Ectodermal cell (in vitro differentiated cells): ENCODE data around the gene ATP1B1.

Experiments used
- H3K27ac ChIP-seq: 2 replicates; pipeline ENCODE4 v1.7.0; 2013; ENCODE audit warnings: mild to moderate bottlenecking, low read depth, low read length; ENCODE audit not compliant: insufficient read depth, poor library complexity, severe bottlenecking
- H3K27me3 ChIP-seq: 2 replicates; pipeline ENCODE4 v1.7.0; 2013; ENCODE audit warnings: mild to moderate bottlenecking, low read length; ENCODE audit not compliant: insufficient read depth, control insufficient read depth, poor library complexity, severe bottlenecking
- H3K36me3 ChIP-seq: one replicate; pipeline ENCODE4 v1.7.0; 2013; ENCODE audit warnings: low read length; ENCODE audit not compliant: control insufficient read depth, insufficient read depth
- H3K4me1 ChIP-seq: one replicate; pipeline ENCODE4 v1.7.0; 2013; ENCODE audit warnings: low read length; ENCODE audit not compliant: control insufficient read depth, insufficient read depth
- H3K4me3 ChIP-seq: 2 replicates; pipeline ENCODE4 v1.7.0; 2013; ENCODE audit warnings: low read depth, low read length, control low read depth; ENCODE audit not compliant: insufficient read depth
- H3K9me3 ChIP-seq: 2 replicates; pipeline ENCODE4 v1.7.0; 2013; ENCODE audit warnings: mild to moderate bottlenecking, low read length, moderate library complexity; ENCODE audit not compliant: control insufficient read depth
- WGBS, 2 experiments: methylation state at CpG; one replicate each; pipeline ENCODE4 v1.1.7; 2013; ENCODE audit warnings: missing lambda C conversion rate in 2 of 2; 5-methylcytosine and 5-hydroxymethylcytosine counted together

Gene ATP1B1

GRCh38 chr1:169106921-169107602, 572 bp downstream of the ATP1B1 start:
- Histone ChIP-seq H3K9me3 (no peaks in the 10 kb centered on the region), H3K4me1 (peaks cover 39% of the 10 kb centered on the region), H3K36me3 (peaks cover 10% of the 10 kb centered on the region), H3K27me3 (peaks cover 5% of the 10 kb centered on the region), H3K4me3 (peak overlapping the region; percentile 74), H3K27ac (peak overlapping the region; percentile 85)
- 1 to 2% methylated on average over 41 of the region's 41 CpGs for WGBS, 2 experiments

GRCh38 chr1:169107603-169108208, 1.2 kb downstream of the ATP1B1 start:
- Histone ChIP-seq H3K4me1 (peaks cover 33% of the 10 kb centered on the region), H3K36me3 (peaks cover 12% of the 10 kb centered on the region), H3K9me3 (no peaks in the 10 kb centered on the region), H3K4me3 (peak overlapping the region; percentile 74), H3K27ac (no peak overlapping the region), H3K27me3 (peaks cover 5% of the 10 kb centered on the region)
- 31 to 33% methylated on average over 9 of the region's 9 CpGs for WGBS, 2 experiments

DNA sequence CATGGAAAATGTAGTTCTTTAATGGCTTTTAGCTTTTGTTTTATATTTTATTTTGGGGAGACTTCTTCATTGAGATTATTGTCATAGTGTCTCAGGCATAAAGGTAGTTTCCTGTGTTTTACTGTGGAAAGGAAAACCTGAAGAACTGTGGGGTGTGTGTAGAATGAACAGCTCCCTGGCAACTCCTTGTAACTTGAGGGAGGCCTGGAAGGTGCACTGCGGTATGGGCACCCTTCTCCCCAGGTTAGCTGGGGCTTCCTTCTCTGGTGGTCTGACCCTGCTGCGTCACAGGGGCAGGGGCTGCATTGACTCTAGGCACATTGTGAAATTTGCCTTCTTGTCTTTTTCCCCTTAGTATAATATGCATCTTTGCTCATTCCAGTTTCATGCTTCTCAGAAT, 1.7 kb downstream of the ATP1B1 start:
- H3K4me1 ChIP-seq, result peaks cover 30% of the 10 kb centered on the region
- H3K36me3 ChIP-seq, result peaks cover 13% of the 10 kb centered on the region
- 69 to 85% methylated on average over 2 of the region's 2 CpGs for WGBS, 2 experiments
- H3K27me3 ChIP-seq, result peaks cover 5% of the 10 kb centered on the region
- no peak overlapping the region for H3K27ac ChIP-seq
- peak overlapping the region; percentile 74 for H3K4me3 ChIP-seq
- no peaks in the 10 kb centered on the region for H3K9me3 ChIP-seq

DNA sequence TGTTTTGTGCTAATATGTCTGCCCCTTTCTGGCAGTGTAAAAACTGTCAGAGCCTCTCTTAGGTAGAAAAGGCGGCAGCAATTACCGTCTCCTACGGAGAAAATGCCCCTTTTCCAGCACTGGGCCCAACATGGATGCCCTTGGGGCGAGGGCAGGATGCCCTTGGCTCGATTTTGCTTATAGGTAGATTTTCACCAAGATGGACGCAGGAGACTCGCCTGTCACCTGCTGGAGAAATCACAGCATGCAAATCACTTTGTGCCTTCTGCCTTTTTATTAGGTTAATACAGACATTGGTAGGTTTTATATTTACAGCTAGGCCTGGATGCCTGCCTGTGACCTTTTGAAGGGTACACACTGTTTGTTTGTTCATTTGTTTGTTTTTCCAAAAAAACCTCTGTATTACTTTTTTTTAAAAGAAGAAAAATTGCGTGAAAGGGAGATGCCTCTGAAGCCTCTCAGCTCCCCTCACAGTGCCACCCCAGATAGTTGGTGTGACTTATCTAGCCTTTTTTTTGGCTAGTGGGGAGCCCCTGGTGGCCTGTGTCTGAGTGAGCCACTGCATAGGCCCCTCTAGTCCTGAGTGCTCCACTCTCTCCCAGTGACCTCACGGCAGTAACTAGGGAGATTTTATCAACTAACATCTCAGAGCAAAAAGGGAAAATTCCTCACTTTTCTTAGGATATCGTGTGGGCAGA, 2.5 kb downstream of the ATP1B1 start:
- Histone ChIP-seq H3K4me3 (peak overlapping the region; percentile 74), H3K27ac (no peak overlapping the region), H3K36me3 (peaks cover 20% of the 10 kb centered on the region), H3K9me3 (no peaks in the 10 kb centered on the region), H3K4me1 (peaks cover 27% of the 10 kb centered on the region), H3K27me3 (peaks cover 1% of the 10 kb centered on the region)
- WGBS, 2 experiments, result 73 to 81% methylated on average over 10 of the region's 10 CpGs

- 60 to 64% methylated on average over 8 of the region's 8 CpGs for WGBS, 2 experiments
- H3K27ac ChIP-seq, result no peak overlapping the region
- peaks cover 27% of the 10 kb centered on the region for H3K4me1 ChIP-seq
- no peak overlapping the region for H3K4me3 ChIP-seq
- peaks cover 25% of the 10 kb centered on the region for H3K36me3 ChIP-seq
- no peaks in the 10 kb centered on the region for H3K9me3 ChIP-seq
- no peaks in the 10 kb centered on the region for H3K27me3 ChIP-seq
Observed at GRCh38 chr1:169109561-169110134, 3.2 kb downstream of the ATP1B1 start.

DNA sequence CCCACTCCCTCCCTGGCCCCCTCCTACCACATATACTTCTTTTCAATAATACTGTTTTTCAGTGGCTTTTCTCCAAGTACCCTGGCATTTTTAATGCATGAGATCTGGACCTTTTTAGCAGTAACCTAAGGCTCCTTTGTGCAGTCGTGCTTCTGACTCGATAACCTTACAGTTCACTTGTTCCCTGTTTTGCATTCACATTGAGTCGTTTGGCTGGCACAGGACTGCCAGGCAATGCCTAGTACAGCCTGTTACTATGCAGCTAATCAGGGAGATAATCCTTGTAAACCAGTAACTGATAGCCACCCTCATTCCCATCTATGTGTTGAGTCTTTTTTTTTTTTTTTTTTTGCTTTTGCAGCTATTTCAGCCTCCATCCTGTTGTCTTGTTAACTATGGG, 3.7 kb downstream of the ATP1B1 start:
- Histone ChIP-seq H3K4me1 (peaks cover 27% of the 10 kb centered on the region), H3K9me3 (no peaks in the 10 kb centered on the region), H3K36me3 (peaks cover 26% of the 10 kb centered on the region), H3K27ac (no peak overlapping the region), H3K27me3 (no peaks in the 10 kb centered on the region), H3K4me3 (no peak overlapping the region)
- 55 to 57% methylated on average over 3 of the region's 3 CpGs for WGBS, 2 experiments

DNA sequence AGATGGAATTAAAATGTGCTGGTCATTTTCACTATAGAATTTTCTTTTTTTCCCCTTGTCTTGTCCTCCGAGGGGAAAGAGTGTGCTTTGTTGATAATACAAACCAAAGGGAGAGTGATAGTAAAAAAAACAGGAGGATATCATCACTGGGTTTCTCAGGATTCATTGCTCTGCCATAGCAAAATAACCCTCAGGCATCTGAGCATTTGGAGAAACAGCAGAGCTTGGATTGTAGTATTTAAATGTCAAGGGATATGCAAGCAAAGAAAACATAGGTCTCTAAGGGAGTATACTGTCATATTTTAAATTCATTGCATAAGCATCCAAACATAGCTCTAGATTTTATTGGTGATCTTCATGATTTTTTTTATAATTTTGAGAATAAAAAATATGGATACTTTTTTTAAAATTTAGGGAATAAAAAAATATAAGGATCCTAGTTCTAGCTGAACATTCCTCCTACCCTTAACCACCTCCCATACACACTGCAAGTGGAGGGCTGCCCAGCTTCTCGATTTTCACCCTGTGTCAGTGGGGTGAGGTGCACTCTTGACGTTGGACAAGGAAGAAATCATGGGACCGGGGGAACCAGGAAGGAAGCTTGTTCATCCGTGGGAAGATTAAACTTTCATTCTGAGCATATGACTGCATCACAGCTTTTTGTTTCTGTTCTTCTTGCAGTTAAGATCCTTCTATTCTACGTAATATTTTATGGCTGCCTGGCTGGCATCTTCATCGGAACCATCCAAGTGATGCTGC, 4.4 kb downstream of the ATP1B1 start:
- WGBS, 2 experiments, result 96 to 98% methylated on average over 6 to 7 of the region's 7 CpGs
- H3K36me3 ChIP-seq, result peaks cover 26% of the 10 kb centered on the region
- no peaks in the 10 kb centered on the region for H3K27me3 ChIP-seq
- no peak overlapping the region for H3K4me3 ChIP-seq
- peaks cover 27% of the 10 kb centered on the region for H3K4me1 ChIP-seq
- H3K27ac ChIP-seq, result no peak overlapping the region
- H3K9me3 ChIP-seq, result no peaks in the 10 kb centered on the region

GRCh38 chr1:169111472-169111871, 5.0 kb downstream of the ATP1B1 start:
- WGBS, 2 experiments, result 91 to 95% methylated on average over 6 of the region's 6 CpGs
- Histone ChIP-seq H3K27ac (no peak overlapping the region), H3K4me3 (no peak overlapping the region), H3K36me3 (peaks cover 26% of the 10 kb centered on the region), H3K4me1 (peaks cover 27% of the 10 kb centered on the region), H3K27me3 (no peaks in the 10 kb centered on the region), H3K9me3 (no peaks in the 10 kb centered on the region)

GRCh38 chr1:169112241-169112640, 5.8 kb downstream of the ATP1B1 start:
- no peaks in the 10 kb centered on the region for H3K9me3 ChIP-seq
- no peak overlapping the region for H3K27ac ChIP-seq
- no peaks in the 10 kb centered on the region for H3K27me3 ChIP-seq
- no peak overlapping the region for H3K4me3 ChIP-seq
- H3K36me3 ChIP-seq, result peaks cover 26% of the 10 kb centered on the region
- 93 to 95% methylated on average over 6 of the region's 6 CpGs for WGBS, 2 experiments
- peaks cover 27% of the 10 kb centered on the region for H3K4me1 ChIP-seq
